GM12878 (cell line): ENCODE measurements around the gene CYSRT1.

ENCODE experiments used
- BCL3 ChIP-seq: IDR thresholded peaks from 2 replicates; pipeline ENCODE4 v1.6.1; 2011; ENCODE audit warnings: borderline replicate concordance, low read depth, mild to moderate bottlenecking, moderate library complexity, low read length; ENCODE audit not compliant: insufficient read depth, poor library complexity, severe bottlenecking
- BMI1 ChIP-seq: fragments of 450-650 bp; IDR thresholded peaks from 2 replicates; pipeline ENCODE4 v1.6.1; 2016; ENCODE audit warnings: mild to moderate bottlenecking, moderate library complexity, borderline replicate concordance
- CBX3 ChIP-seq: fragments of 200-600 bp; sonication (generic); IDR thresholded peaks from 2 replicates; pipeline ENCODE4 v1.6.1; 2016; ENCODE audit warnings: low read depth, borderline replicate concordance
- IRF3 ChIP-seq: fragments of 450-650 bp; IDR thresholded peaks from 2 replicates; pipeline ENCODE4 v1.6.1; 2014; ENCODE audit warnings: mild to moderate bottlenecking
- NFIC ChIP-seq: IDR thresholded peaks from 2 replicates; pipeline ENCODE4 v1.6.1; 2012; ENCODE audit warnings: low read depth, mild to moderate bottlenecking, inconsistent platforms, low read length, moderate library complexity
- POLR2A ChIP-seq: IDR thresholded peaks from 2 replicates; pipeline ENCODE4 v1.6.1; 2011; ENCODE audit warnings: low read depth, mild to moderate bottlenecking, low read length
- POLR2AphosphoS2 ChIP-seq: IDR thresholded peaks from 2 replicates; pipeline ENCODE4 v1.6.1; 2011; ENCODE audit warnings: low read depth, mild to moderate bottlenecking, low read length, improper control_type of control experiment, moderate library complexity
- POLR2AphosphoS5 ChIP-seq: IDR thresholded peaks from 2 replicates; pipeline ENCODE4 v1.6.1; 2011; ENCODE audit warnings: mild to moderate bottlenecking, low read length, inconsistent platforms
- SRF ChIP-seq, 2 experiments: IDR thresholded peaks; 2 replicates each; pipeline ENCODE4 v1.6.1; 2011; ENCODE audit warnings: low read depth in 2 of 2, low read length in 2 of 2, mild to moderate bottlenecking in 1 of 2, moderate library complexity in 1 of 2
- TAF1 ChIP-seq: IDR thresholded peaks from 2 replicates; pipeline ENCODE4 v1.6.1; 2011; ENCODE audit warnings: mild to moderate bottlenecking, low read depth, low read length, borderline replicate concordance
- YY1 ChIP-seq: IDR thresholded peaks from 2 replicates; pipeline ENCODE4 v1.6.1; 2011; ENCODE audit warnings: low read depth, mild to moderate bottlenecking, low read length
- ZNF274 ChIP-seq: IDR thresholded peaks from one replicate; pipeline ENCODE4 v1.8.0; 2011; ENCODE audit not compliant: insufficient read length, insufficient read depth
- ZNF384 ChIP-seq: IDR thresholded peaks from 2 replicates; pipeline ENCODE4 v1.6.1; 2012; ENCODE audit warnings: low read depth, mild to moderate bottlenecking, low read length, improper control_type of control experiment, borderline replicate concordance

GRCh38 chr9:137175345-137175961 lies 49.5 kb upstream of the CYSRT1 start:
- no peak for TF ChIP-seq IRF3
- peak; percentile 31; the same call in 1 of the 2 replicates for TF ChIP-seq POLR2A
- no peak for TF ChIP-seq SRF (IDR thresholded peaks at IDR 0.05; ENCODE audit: low read depth in 2 of 2, low read length in 2 of 2)
- TF ChIP-seq NFIC, result no peak
- TF ChIP-seq TAF1, result no peak
- no peak for TF ChIP-seq BCL3
- no peak for TF ChIP-seq CBX3
- no peak for TF ChIP-seq YY1
- TF ChIP-seq BMI1, result no peak
- TF ChIP-seq ZNF384, result no peak
- no peak for TF ChIP-seq POLR2AphosphoS2
- no peak for TF ChIP-seq ZNF274
- no peak for TF ChIP-seq POLR2AphosphoS5
